GM19455 (cell line): ENCODE measurements around the gene MPP1.
A peak's percentile ranks its signal among the peaks of the same experiment; 100 is the strongest.
"Not testable (repeated sequence)": the region's sequence is repeated elsewhere in the genome, so short reads cannot be mapped to it uniquely, and the experiment has no call there.

Experiments
- ATAC-seq: cut with Tn5 transposase; IDR thresholded peaks from one replicate; pipeline ENCODE4 v1.9.1; 2021; ENCODE audit not compliant: unreplicated experiment

MPP1 gene

GRCh38 chrX:154804957-154805695, at the start of gene MPP1:
Gene MPP1 (minus strand): TSS chrX:154805485. CDS start chrX:154805373, 112 bp downstream.
- peak; percentile 91 for ATAC-seq

GRCh38 chrX:154850957-154851611, 45.8 kb upstream of the MPP1 start:
- ATAC-seq: no peak

- ATAC-seq: no peak
Observed at GRCh38 chrX:154840856-154841255, 35.6 kb upstream of the MPP1 start.

- ATAC-seq: no peak
Observed at GRCh38 chrX:154836163-154836562, 30.9 kb upstream of the MPP1 start.

GRCh38 chrX:154834562-154834961, 29.3 kb upstream of the MPP1 start, which contains the start of gene SMIM9:
Gene SMIM9 (minus strand): TSS chrX:154834662. CDS start chrX:154830856, 3,806 bp downstream.
- no peak for ATAC-seq

GRCh38 chrX:154833746-154834274, 28.5 kb upstream of the MPP1 start:
- ATAC-seq: no peak

- ATAC-seq: no peak
Observed at GRCh38 chrX:154829926-154830442, 24.7 kb upstream of the MPP1 start.

- no peak for ATAC-seq
Observed at GRCh38 chrX:154829134-154829533, 23.8 kb upstream of the MPP1 start.

- ATAC-seq: no peak
Observed at GRCh38 chrX:154828016-154828408, 22.7 kb upstream of the MPP1 start.

- peak; percentile 98 for ATAC-seq
Observed at GRCh38 chrX:154827194-154828015, 22.1 kb upstream of the MPP1 start.

- not testable (repeated sequence) for ATAC-seq
Observed at GRCh38 chrX:154825586-154825985, 20.3 kb upstream of the MPP1 start.

- ATAC-seq: no peak
Observed at GRCh38 chrX:154824638-154825037, 19.4 kb upstream of the MPP1 start.

- no peak for ATAC-seq
Observed at GRCh38 chrX:154822029-154822428, 16.7 kb upstream of the MPP1 start.

- ATAC-seq: no peak
Observed at GRCh38 chrX:154821523-154821922, 16.2 kb upstream of the MPP1 start.

GRCh38 chrX:154819771-154820341, 14.6 kb upstream of the MPP1 start:
- ATAC-seq: no peak

GRCh38 chrX:154818916-154819770, 13.9 kb upstream of the MPP1 start:
- ATAC-seq: no peak

GRCh38 chrX:154817048-154817618, 11.8 kb upstream of the MPP1 start:
- ATAC-seq: not testable (repeated sequence)

- ATAC-seq: not testable (repeated sequence)
Observed at GRCh38 chrX:154816326-154816898, 11.1 kb upstream of the MPP1 start.

GRCh38 chrX:154815274-154815818, 10.1 kb upstream of the MPP1 start:
- ATAC-seq: no peak
